Measurements from ENCODE around the gene C10orf120. TPM values are rescaled to one million over a fixed set of nuclear protein-coding genes. Genes with fewer than 3 reads are reported as not detected.

The C10orf120 gene
- total RNA-seq, 1 donor from 2014 or later, result not detected

- Mint-ChIP-seq H3K9me3 (ENCODE audit: low read depth) (no peaks in the 10 kb centered on the region), H3K36me3 (ENCODE audit: insufficient read depth) (no peaks in the 10 kb centered on the region)
- no peak for DNase-seq (ENCODE audit: low spot score, unreplicated experiment)
Measured at GRCh38 chr10:122727426-122727825, 27.8 kb upstream of the C10orf120 start.

GRCh38 chr10:122725768-122726167, 26.1 kb upstream of the C10orf120 start:
- Mint-ChIP-seq H3K36me3 (ENCODE audit: insufficient read depth) (no peaks in the 10 kb centered on the region), H3K27ac (no peak overlapping the region), H3K4me1 (ENCODE audit: low read depth) (no peaks in the 10 kb centered on the region), H3K9me3 (ENCODE audit: low read depth) (no peaks in the 10 kb centered on the region), H3K27me3 (peaks cover 35% of the 10 kb centered on the region), H3K4me3 (ENCODE audit: low read depth) (no peak overlapping the region)
- no peak for DNase-seq (ENCODE audit: low spot score, unreplicated experiment)
- no peak for TF ChIP-seq CTCF (IDR thresholded peaks at IDR 0.05; ENCODE audit: unreplicated experiment)

More at GRCh38 chr10:122727426-122727825, 27.8 kb upstream of the C10orf120 start:
- Mint-ChIP-seq H3K4me3 (ENCODE audit: low read depth) (no peak overlapping the region), H3K4me1 (ENCODE audit: low read depth) (no peaks in the 10 kb centered on the region), H3K27me3 (peaks cover 31% of the 10 kb centered on the region), H3K27ac (no peak overlapping the region)
- TF ChIP-seq CTCF (IDR thresholded peaks at IDR 0.05; ENCODE audit: unreplicated experiment), result no peak

- Mint-ChIP-seq H3K4me3 (ENCODE audit: low read depth) (no peak overlapping the region), H3K27ac (no peak overlapping the region), H3K9me3 (ENCODE audit: low read depth) (no peaks in the 10 kb centered on the region), H3K27me3 (peaks cover 38% of the 10 kb centered on the region), H3K36me3 (ENCODE audit: insufficient read depth) (no peaks in the 10 kb centered on the region), H3K4me1 (ENCODE audit: low read depth) (no peaks in the 10 kb centered on the region)
- no peak for TF ChIP-seq CTCF (IDR thresholded peaks at IDR 0.05; ENCODE audit: unreplicated experiment)
- DNase-seq (ENCODE audit: low spot score, unreplicated experiment), result no peak
Measured at GRCh38 chr10:122725006-122725405, 25.4 kb upstream of the C10orf120 start.

GRCh38 chr10:122721111-122721510, 21.5 kb upstream of the C10orf120 start:
- H3K4me1 Mint-ChIP-seq (ENCODE audit: low read depth), result no peaks in the 10 kb centered on the region
- TF ChIP-seq CTCF (IDR thresholded peaks at IDR 0.05; ENCODE audit: unreplicated experiment), result no peak
- no peak for DNase-seq (ENCODE audit: low spot score, unreplicated experiment)
- H3K27ac Mint-ChIP-seq, result no peak overlapping the region
- H3K27me3 Mint-ChIP-seq, result peaks cover 37% of the 10 kb centered on the region
- H3K4me3 Mint-ChIP-seq (ENCODE audit: low read depth), result no peak overlapping the region
- no peaks in the 10 kb centered on the region for H3K36me3 Mint-ChIP-seq (ENCODE audit: insufficient read depth)
- no peaks in the 10 kb centered on the region for H3K9me3 Mint-ChIP-seq (ENCODE audit: low read depth)

GRCh38 chr10:122716025-122716424, 16.4 kb upstream of the C10orf120 start:
- peaks cover 20% of the 10 kb centered on the region for H3K27me3 Mint-ChIP-seq

More at GRCh38 chr10:122716025-122716424, 16.4 kb upstream of the C10orf120 start:
- Mint-ChIP-seq H3K4me1 (ENCODE audit: low read depth) (no peaks in the 10 kb centered on the region), H3K4me3 (ENCODE audit: low read depth) (no peak overlapping the region), H3K27ac (no peak overlapping the region), H3K9me3 (ENCODE audit: low read depth) (no peaks in the 10 kb centered on the region), H3K36me3 (ENCODE audit: insufficient read depth) (no peaks in the 10 kb centered on the region)
- no peak for TF ChIP-seq CTCF (IDR thresholded peaks at IDR 0.05; ENCODE audit: unreplicated experiment)
- no peak for DNase-seq (ENCODE audit: low spot score, unreplicated experiment)
